Activated naive CD8-positive, alpha-beta T cell treated with anti-CD3 and anti-CD28 coated beads for 36 hours (primary cell): Measurements from ENCODE around the gene SLC37A1. TPM values are rescaled to one million over a fixed set of nuclear protein-coding genes. Genes with fewer than 3 reads are reported as not detected.
"Not testable (repeated sequence)": the region's sequence is repeated elsewhere in the genome, so short reads cannot be mapped to it uniquely, and the experiment has no call there.

Experiments used
- DNase-seq: peaks from one replicate; pipeline ENCODE4 v3.0.0; 2021
- H3K27ac Mint-ChIP-seq: one replicate; pipeline ENCODE4 v1.8.0; 2022; ENCODE audit warnings: mild to moderate bottlenecking, moderate library complexity, mixed read lengths
- H3K27me3 Mint-ChIP-seq: one replicate; pipeline ENCODE4 v1.8.0; 2022; ENCODE audit warnings: mild to moderate bottlenecking, mixed read lengths
- H3K36me3 Mint-ChIP-seq: one replicate; pipeline ENCODE4 v1.8.0; 2021; ENCODE audit warnings: mild to moderate bottlenecking, mixed read lengths
- H3K4me1 Mint-ChIP-seq: one replicate; pipeline ENCODE4 v1.8.0; 2021; ENCODE audit warnings: mixed read lengths
- H3K4me3 Mint-ChIP-seq: one replicate; pipeline ENCODE4 v1.8.0; 2022; ENCODE audit warnings: mild to moderate bottlenecking, moderate library complexity, mixed read lengths
- H3K9me3 Mint-ChIP-seq: one replicate; pipeline ENCODE4 v1.8.0; 2022; ENCODE audit warnings: mixed read lengths
- total RNA-seq, 2 experiments: library from RNA; stranded (reverse); gene quantifications; one replicate each; pipeline ENCODE4 v1.2.3, GENCODE V29; 2021

SLC37A1 gene
- total RNA-seq, 2 experiments from 2014 or later, result 15.7 to 17.5 TPM

DNA sequence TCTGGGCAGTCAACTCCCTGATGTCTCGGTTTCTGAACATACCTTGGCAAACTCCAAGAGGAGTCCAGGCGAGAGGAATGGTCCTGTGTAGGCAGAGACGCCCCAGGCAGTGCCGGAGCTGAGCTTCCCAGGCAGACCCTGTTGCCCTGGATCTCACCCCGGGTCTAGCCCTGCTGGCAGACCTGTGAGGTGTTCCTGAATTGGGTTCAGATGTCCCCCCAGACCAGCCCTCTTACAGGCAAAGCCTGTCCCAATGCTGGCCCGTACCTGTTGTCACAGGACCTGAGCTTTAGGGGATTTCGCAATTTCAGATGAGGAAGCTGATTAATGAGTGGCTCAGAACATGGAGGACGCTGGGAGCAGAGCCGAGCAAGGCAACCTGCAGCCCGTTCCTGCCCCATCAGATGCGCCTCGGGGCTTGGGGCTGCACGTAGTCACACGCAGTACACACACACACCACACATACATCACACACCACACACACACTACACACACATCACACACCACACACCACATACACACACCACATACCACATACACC, 101.2 kb downstream of the SLC37A1 start:
- Mint-ChIP-seq H3K27me3 (no peaks in the 10 kb centered on the region), H3K9me3 (peaks cover 6% of the 10 kb centered on the region), H3K36me3 (peaks cover 1% of the 10 kb centered on the region), H3K27ac (no peak overlapping the region), H3K4me1 (peaks cover 3% of the 10 kb centered on the region), H3K4me3 (no peak overlapping the region)
- DNase-seq, result peak; percentile 67

DNA sequence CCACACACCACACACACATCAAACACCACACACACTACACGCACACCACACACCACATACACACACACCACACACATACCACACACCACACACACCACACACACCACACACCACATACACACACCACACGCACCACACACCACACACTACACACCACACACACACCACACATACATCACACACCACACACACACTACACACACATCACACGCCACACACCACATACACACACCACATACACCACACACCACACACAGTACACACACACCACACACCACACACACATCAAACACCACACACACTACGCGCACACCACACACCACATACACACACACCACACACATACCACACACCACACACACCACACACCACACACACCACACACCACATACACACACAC, 101.7 kb downstream of the SLC37A1 start:
- H3K36me3 Mint-ChIP-seq, H3K4me1 Mint-ChIP-seq, H3K9me3 Mint-ChIP-seq, H3K27ac Mint-ChIP-seq, H3K27me3 Mint-ChIP-seq, H3K4me3 Mint-ChIP-seq, DNase-seq: not testable (repeated sequence)

DNA sequence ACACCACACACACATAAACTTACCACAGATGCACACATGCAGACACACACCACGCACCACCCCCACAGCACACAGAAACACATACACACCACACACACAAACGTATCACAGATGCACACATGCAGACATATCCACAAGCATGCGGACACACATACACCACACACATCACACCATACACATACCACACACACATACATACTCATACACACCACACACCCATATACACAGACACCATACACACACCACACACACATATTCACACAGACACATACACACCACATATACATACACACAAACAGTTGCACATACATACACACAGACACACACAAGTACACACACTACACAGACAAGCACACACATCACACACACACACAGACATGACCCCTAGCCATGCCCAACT, 102.3 kb downstream of the SLC37A1 start:
- H3K9me3 Mint-ChIP-seq, result peaks cover 5% of the 10 kb centered on the region

DNA sequence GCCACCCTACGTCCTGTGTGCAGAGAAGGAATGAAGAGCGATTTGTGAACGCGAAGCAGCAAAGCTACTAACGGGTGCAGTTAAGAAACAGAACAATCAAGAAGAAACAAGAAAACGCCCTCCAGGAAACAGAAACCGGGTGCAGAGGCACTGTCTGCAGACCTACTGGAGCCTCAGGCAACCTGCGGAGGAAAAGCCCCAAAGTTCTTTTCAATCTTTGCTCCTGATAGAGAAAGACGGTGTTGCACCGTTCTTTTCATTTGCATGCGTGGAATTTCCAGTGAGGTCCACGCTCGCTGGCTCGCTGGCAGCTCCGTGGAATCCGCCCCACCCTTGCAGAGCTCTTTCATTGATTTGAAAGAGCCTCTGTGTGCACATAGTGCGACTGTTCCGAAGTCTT, 102.8 kb downstream of the SLC37A1 start:
- peaks cover 5% of the 10 kb centered on the region for H3K9me3 Mint-ChIP-seq
- H3K4me3 Mint-ChIP-seq, result no peak overlapping the region
- peaks cover 1% of the 10 kb centered on the region for H3K36me3 Mint-ChIP-seq
- H3K27ac Mint-ChIP-seq, result no peak overlapping the region
- no peak for DNase-seq
- H3K4me1 Mint-ChIP-seq, result no peaks in the 10 kb centered on the region
- H3K27me3 Mint-ChIP-seq, result no peaks in the 10 kb centered on the region

More for the DNA sequence above, 102.3 kb downstream of the SLC37A1 start:
- Mint-ChIP-seq H3K36me3 (peaks cover 1% of the 10 kb centered on the region), H3K4me1 (no peaks in the 10 kb centered on the region), H3K27me3 (no peaks in the 10 kb centered on the region), H3K4me3 (no peak overlapping the region), H3K27ac (no peak overlapping the region)
- DNase-seq, result no peak

DNA sequence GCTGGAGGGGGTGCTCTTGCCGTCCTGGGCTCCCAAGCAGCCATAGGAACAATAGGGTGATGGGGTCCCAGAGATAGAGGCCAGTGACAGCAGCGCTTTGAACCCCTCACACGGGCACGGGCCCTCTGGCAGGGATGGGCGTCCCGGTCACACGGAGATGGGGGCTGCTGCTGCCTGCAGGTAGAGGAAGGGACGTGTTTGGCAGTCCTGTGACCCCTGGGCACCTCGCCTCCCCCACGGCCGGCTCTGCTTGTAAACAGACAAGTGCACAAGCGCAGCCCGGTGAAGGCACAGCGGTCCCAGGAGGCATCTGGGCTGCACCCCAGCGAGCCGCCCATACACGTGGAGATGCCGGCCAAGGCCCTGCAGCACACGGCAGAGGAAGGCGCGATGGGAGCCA, 103.3 kb downstream of the SLC37A1 start:
- Mint-ChIP-seq H3K4me1 (no peaks in the 10 kb centered on the region), H3K27me3 (no peaks in the 10 kb centered on the region), H3K27ac (no peak overlapping the region), H3K9me3 (peaks cover 5% of the 10 kb centered on the region), H3K36me3 (peaks cover 1% of the 10 kb centered on the region), H3K4me3 (no peak overlapping the region)
- DNase-seq, result no peak

DNA sequence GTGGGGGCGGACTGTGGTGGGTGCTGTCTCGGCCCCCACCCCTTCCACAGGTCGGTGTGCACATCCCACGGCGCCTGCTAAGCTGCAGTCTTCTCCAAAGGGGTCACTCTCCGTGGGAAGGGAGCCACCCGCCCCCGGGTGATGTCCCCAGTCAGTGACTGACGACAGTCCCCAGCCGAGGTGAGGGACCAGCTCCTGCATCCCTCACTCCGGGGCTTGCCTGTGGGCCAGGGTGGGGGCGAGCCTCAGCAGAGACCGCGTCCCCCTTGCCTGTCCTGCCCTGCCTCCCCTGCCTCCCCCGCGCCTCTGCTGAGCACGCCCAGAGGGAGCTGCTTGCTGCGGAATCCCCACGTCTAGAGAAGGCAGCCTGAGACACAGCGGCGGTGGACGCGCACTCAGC, 103.8 kb downstream of the SLC37A1 start:
- Mint-ChIP-seq H3K4me1 (no peaks in the 10 kb centered on the region), H3K4me3 (no peak overlapping the region), H3K9me3 (peaks cover 2% of the 10 kb centered on the region), H3K36me3 (peaks cover 1% of the 10 kb centered on the region), H3K27ac (no peak overlapping the region), H3K27me3 (no peaks in the 10 kb centered on the region)
- DNase-seq, result no peak

DNA sequence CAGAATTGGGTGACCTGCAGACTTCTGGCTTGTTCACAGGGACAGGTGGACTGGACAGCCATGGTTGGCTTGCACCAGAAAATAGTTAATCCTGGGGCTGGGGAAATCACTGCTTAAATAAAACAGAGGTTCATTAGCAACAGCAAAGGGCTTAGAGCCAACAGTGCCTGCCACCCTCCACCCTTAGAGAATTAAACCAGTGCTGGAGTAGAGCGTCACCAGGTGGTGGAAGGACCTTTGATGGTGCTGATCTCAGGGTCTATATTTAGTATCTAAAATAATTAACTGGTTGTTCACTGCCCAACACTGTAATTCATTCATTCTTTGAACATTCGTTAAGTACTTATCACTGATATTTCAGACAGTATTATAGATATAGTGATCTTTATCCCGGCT, 105.1 kb downstream of the SLC37A1 start:
- Mint-ChIP-seq H3K4me3 (no peak overlapping the region), H3K27ac (no peak overlapping the region), H3K27me3 (no peaks in the 10 kb centered on the region), H3K4me1 (no peaks in the 10 kb centered on the region), H3K9me3 (no peaks in the 10 kb centered on the region), H3K36me3 (no peaks in the 10 kb centered on the region)
- no peak for DNase-seq

DNA sequence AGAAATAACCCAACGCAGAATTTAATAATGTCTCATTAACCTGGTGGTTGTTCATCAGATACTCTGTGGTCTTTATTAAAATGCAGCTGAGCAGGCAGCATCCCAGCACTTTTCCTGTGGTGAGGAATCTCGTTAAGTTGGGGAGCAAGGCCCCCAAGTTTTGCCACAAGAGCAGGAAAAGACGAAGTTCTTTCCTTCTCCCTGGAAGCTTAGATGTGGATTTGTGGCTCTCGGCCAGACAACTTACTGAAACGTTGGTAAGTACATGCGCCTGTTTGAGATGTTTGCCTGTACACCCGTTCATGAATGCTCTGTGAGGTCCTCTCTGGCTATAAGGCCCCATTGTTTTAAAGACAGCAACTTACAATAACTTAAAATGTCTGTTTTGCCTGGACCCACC, 105.5 kb downstream of the SLC37A1 start:
- H3K9me3 Mint-ChIP-seq, result no peaks in the 10 kb centered on the region
- no peak for DNase-seq
- no peaks in the 10 kb centered on the region for H3K4me1 Mint-ChIP-seq
- no peak overlapping the region for H3K27ac Mint-ChIP-seq
- no peaks in the 10 kb centered on the region for H3K27me3 Mint-ChIP-seq
- no peak overlapping the region for H3K4me3 Mint-ChIP-seq
- H3K36me3 Mint-ChIP-seq, result no peaks in the 10 kb centered on the region

DNA sequence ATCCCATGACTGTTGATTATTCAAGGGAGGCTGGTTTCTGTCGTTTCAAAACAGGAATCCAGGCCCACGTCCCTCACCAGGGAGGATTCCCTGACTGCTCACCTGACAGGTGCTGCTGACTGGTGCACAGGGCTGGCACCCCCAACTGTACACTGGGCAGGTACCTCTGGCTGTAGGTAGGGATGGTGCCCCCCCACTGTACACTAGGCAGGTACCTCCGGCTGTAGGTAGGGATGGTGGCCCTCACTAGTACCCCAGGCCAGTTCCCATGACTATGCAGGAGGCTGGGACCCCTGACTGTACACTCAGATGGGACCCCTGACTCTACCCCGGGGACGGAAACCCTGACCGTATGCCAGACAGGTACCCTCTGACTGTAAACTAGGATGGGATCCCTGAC, 106.2 kb downstream of the SLC37A1 start:
- no peaks in the 10 kb centered on the region for H3K9me3 Mint-ChIP-seq
- H3K27me3 Mint-ChIP-seq, result no peaks in the 10 kb centered on the region
- H3K4me1 Mint-ChIP-seq, result no peaks in the 10 kb centered on the region
- H3K27ac Mint-ChIP-seq, result no peak overlapping the region
- DNase-seq, result no peak
- H3K4me3 Mint-ChIP-seq, result no peak overlapping the region
- H3K36me3 Mint-ChIP-seq, result no peaks in the 10 kb centered on the region

DNA sequence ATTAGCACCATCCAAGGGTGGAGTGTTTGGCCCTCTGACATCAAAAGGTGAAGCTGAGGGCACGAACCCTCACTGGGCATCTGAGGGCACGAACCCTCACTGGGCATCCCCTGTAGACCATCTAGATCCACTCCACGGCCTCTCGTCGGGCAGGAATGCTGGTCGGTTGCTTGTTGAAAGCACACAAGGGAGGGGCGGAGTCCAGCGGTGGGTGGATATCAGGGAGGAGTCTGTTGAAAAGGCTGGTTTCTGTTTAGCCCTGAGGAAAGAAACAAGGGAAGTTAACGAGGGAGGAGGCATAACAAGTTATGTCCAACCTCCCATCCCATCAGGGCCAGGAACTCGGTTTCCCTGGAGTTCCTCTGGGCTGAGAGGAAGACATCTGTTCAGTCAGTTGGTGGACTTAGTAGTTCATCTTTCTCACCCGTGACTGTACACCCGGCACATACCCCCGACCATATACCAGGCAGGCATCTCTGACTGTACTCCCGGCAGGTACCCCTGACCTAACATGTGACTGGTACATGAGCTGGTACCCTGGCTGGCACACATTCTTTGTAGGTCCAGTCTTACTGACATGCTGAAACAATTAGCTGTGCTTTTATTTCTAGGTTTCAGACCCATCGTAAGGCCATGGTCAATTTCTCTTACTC, 107.6 kb downstream of the SLC37A1 start:
- Mint-ChIP-seq H3K36me3 (no peaks in the 10 kb centered on the region), H3K9me3 (no peaks in the 10 kb centered on the region), H3K27me3 (no peaks in the 10 kb centered on the region), H3K4me3 (no peak overlapping the region), H3K27ac (no peak overlapping the region), H3K4me1 (no peaks in the 10 kb centered on the region)
- DNase-seq, result no peak

DNA sequence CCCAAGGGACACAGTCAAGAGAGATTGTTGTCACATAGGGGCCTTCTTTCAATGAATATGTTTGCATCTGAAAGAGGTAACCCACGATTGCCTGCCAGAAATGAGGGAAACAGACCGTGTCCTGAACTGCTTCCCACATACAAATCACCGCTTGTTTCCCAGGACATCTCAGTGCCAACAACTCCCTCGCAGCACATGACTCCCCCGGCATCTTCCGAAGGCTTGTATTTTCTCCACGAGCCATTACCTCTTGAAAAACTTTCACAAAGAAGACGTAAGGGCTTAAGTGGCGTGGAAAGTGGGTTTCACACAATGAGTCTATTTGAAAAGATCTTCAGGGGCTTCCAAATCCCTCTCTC, 108.1 kb downstream of the SLC37A1 start:
- H3K27me3 Mint-ChIP-seq, result no peaks in the 10 kb centered on the region
- H3K4me3 Mint-ChIP-seq, result no peak overlapping the region
- no peaks in the 10 kb centered on the region for H3K36me3 Mint-ChIP-seq
- H3K9me3 Mint-ChIP-seq, result no peaks in the 10 kb centered on the region
- no peak overlapping the region for H3K27ac Mint-ChIP-seq
- no peak for DNase-seq
- no peaks in the 10 kb centered on the region for H3K4me1 Mint-ChIP-seq

DNA sequence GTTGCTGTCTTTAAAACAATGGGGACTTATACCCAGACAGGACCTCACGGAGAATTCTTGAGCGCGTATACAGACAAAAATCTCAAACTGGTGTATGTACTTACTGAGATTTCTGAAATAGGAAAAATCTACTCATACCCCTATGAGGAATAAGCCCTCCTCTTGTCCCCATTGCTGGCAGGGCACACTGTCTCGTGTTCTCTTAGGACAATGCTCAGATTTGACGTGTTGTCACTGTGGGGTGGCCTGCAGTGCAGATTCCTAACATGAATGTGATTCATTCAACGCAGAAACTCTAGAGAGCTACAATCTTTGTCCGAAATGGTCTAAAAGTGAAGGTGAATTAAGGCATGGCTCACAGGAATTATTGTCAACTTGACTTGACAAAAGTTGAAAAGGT, 108.6 kb downstream of the SLC37A1 start:
- Mint-ChIP-seq H3K27ac (no peak overlapping the region), H3K4me1 (no peaks in the 10 kb centered on the region), H3K27me3 (no peaks in the 10 kb centered on the region), H3K36me3 (no peaks in the 10 kb centered on the region), H3K9me3 (no peaks in the 10 kb centered on the region), H3K4me3 (no peak overlapping the region)
- DNase-seq, result no peak

DNA sequence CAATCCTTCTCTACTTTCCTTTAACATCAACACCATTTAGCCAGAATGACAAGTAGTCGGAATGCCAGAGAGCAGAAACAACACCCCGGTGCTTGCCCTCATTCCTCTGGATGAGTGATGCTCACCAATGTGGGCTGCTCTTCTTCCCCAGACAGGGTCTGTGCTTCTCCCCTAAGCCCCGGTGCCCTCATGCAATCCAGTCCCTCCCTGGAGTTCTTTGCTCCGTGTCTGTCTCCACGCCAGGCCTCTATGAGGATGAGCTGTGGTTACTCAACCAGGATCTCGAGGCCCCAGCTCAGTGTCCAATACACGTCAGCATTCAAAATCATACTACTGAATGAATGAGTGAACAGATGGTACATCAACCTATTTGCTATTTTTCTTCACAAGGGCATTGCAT, 110.0 kb downstream of the SLC37A1 start:
- DNase-seq, result no peak
- H3K27ac Mint-ChIP-seq, result no peak overlapping the region
- no peaks in the 10 kb centered on the region for H3K27me3 Mint-ChIP-seq
- H3K4me3 Mint-ChIP-seq, result no peak overlapping the region
- H3K4me1 Mint-ChIP-seq, result no peaks in the 10 kb centered on the region
- H3K9me3 Mint-ChIP-seq, result no peaks in the 10 kb centered on the region
- H3K36me3 Mint-ChIP-seq, result no peaks in the 10 kb centered on the region

DNA sequence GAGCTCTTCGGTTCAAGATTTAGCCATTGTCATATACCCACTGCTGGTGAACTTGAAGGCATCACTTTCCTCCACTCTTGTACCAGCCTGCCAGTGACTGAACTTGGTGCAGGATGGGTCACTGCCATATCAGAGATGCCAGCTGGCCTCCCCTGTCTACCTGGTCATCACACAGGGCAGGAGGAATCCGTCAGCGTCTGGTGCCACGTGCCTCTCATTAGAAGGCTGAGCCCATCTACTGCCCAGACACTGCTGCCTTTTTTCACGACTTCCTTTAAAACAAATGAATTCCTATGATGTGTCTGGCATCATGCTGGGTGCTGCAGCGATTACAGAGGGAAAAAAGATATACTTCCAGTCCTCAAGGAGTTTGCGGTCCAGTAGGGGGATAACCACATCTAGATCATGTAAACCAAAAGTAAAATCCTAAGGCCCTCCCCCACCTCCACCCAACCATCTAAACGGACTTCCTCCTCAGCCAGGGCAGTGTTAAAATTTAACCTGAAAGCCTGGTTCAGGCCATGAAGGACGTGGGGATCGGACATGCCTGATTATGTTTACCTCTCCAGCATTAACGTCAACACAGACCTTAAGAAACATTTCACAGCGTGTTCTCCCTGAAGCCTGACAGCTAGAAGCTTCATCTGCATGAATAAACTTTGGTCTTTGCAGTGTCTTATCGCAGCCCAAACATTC, 110.6 kb downstream of the SLC37A1 start:
- no peaks in the 10 kb centered on the region for H3K36me3 Mint-ChIP-seq
- H3K27ac Mint-ChIP-seq, result no peak overlapping the region
- H3K4me1 Mint-ChIP-seq, result no peaks in the 10 kb centered on the region
- DNase-seq, result no peak
- no peaks in the 10 kb centered on the region for H3K27me3 Mint-ChIP-seq
- no peak overlapping the region for H3K4me3 Mint-ChIP-seq
- no peaks in the 10 kb centered on the region for H3K9me3 Mint-ChIP-seq

DNA sequence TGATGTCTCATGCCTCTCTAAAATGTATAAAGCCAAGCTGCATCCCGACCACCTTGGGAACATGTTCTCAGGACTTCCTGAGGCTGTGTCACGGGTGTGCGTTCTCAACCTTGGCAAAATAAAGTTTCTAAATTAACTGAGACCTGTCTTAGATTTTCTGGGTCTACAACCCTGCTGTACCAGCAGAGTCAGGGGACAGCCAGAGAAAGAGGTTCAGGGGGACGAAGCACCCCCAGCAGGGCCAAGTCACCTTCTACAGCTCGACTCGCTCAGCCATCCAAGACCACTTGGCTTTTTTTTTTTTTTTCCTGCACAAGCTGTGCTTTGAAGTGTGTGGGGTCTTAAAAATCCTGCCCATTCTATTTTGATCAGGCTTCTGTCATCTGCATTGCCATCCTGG, 111.3 kb downstream of the SLC37A1 start:
- H3K36me3 Mint-ChIP-seq, result no peaks in the 10 kb centered on the region
- no peaks in the 10 kb centered on the region for H3K9me3 Mint-ChIP-seq
- no peak overlapping the region for H3K4me3 Mint-ChIP-seq
- H3K27ac Mint-ChIP-seq, result no peak overlapping the region
- H3K27me3 Mint-ChIP-seq, result no peaks in the 10 kb centered on the region
- no peaks in the 10 kb centered on the region for H3K4me1 Mint-ChIP-seq
- DNase-seq, result no peak

DNA sequence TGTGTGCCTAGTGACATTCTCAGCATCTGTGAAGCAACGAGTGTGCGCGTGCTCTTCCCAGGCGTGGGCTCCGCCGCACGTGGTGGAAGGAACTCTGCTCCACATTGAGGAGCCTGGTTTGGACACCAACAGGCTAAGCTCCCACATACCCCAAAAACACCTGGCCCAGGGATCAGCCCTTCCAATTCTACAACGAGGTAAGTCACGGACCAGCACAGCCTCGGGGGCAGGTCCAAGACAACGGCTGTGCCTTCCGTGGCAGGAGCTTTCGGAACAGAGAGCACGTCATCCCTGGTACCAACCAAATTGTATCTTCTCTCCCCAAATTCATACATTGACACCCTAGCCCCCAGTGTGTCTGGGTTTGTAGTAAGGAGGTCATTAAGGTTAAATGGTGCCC, 112.5 kb downstream of the SLC37A1 start:
- no peak for DNase-seq
- H3K9me3 Mint-ChIP-seq, result no peaks in the 10 kb centered on the region
- no peaks in the 10 kb centered on the region for H3K4me1 Mint-ChIP-seq
- no peaks in the 10 kb centered on the region for H3K27me3 Mint-ChIP-seq
- H3K4me3 Mint-ChIP-seq, result no peak overlapping the region
- no peaks in the 10 kb centered on the region for H3K36me3 Mint-ChIP-seq
- no peak overlapping the region for H3K27ac Mint-ChIP-seq
